ENCODE results near the gene KRTAP9-2. TPM values are rescaled to one million over a fixed set of nuclear protein-coding genes. Genes with fewer than 3 reads are reported as not detected.

KRTAP9-2 gene
- polyA plus RNA-seq, 1 donor (not counting 4 experiments of a cell fraction or from before 2014, with no cell fraction given), result not detected

- no peaks in the 10 kb centered on the region for H4K20me1 ChIP-seq (ENCODE audit: control insufficient read depth, extremely low read depth, insufficient read depth, low read length)
- dilution Hi-C loops (cut with MboI; ENCODE audit: extremely low pct_ligation_motif_present, low sequenced_read_pairs), result no loop called here
- H3K79me2 ChIP-seq (ENCODE audit: control insufficient read depth, insufficient read depth, low read length), result no peaks in the 10 kb centered on the region
- no peaks in the 10 kb centered on the region for H3K27me3 ChIP-seq (ENCODE audit: control insufficient read depth, extremely low read depth, insufficient read depth, low read length)
- no peak for FAIRE-seq
- H3K9me1 ChIP-seq (ENCODE audit: control insufficient read depth, extremely low read depth, insufficient read depth, low read length), result no peaks in the 10 kb centered on the region
- no peak overlapping the region for H3K4me2 ChIP-seq (ENCODE audit: control insufficient read depth, extremely low read depth, insufficient read depth, low read depth, low read length)
- H3K27ac ChIP-seq (ENCODE audit: control insufficient read depth, insufficient read depth, low read length), result no peak overlapping the region
- H3K4me3 ChIP-seq (ENCODE audit: control insufficient read depth in 2 of 3, extremely low read depth in 1 of 3, insufficient read depth in 2 of 3, low read depth in 1 of 3, low read length in 3 of 3), result no peak overlapping the region
- no peaks in the 10 kb centered on the region for H3K36me3 ChIP-seq (ENCODE audit: control insufficient read depth in 2 of 2, extremely low read depth in 1 of 2, insufficient read depth in 2 of 2, low read length in 2 of 2)
- DNase-seq (ENCODE audit: low read depth, low spot score), result no peak
- TF ChIP-seq EZH2 (IDR thresholded peaks at IDR 0.05; ENCODE audit: low read length) (no peak), CTCF (optimal IDR thresholded peaks at IDR 0.05 in 1 of 3, IDR thresholded peaks at IDR 0.05 in 1 of 3, conservative IDR thresholded peaks at IDR 0.05 in 1 of 3; ENCODE audit: extremely low read depth in 1 of 3, insufficient read depth in 2 of 3, low read length in 3 of 3) (no peak)
- H2AFZ ChIP-seq (ENCODE audit: control insufficient read depth, low read length), result no peak overlapping the region
- H3K9ac ChIP-seq (ENCODE audit: control insufficient read depth, extremely low read depth, insufficient read depth, low read length), result no peak overlapping the region
- H3K4me1 ChIP-seq (ENCODE audit: control insufficient read depth, extremely low read depth, insufficient read depth, low read length), result no peaks in the 10 kb centered on the region
- no peaks in the 10 kb centered on the region for H3K9me3 ChIP-seq (ENCODE audit: control insufficient read depth, low read depth, low read length)
Observed at GRCh38 chr17:41199421-41200078, 26.9 kb upstream of the KRTAP9-2 start.

- dilution Hi-C loops (cut with MboI; ENCODE audit: extremely low pct_ligation_motif_present, low sequenced_read_pairs), result no loop called here
- no peaks in the 10 kb centered on the region for H3K36me3 ChIP-seq (ENCODE audit: control insufficient read depth in 2 of 2, extremely low read depth in 1 of 2, insufficient read depth in 2 of 2, low read length in 2 of 2)
- H4K20me1 ChIP-seq (ENCODE audit: control insufficient read depth, extremely low read depth, insufficient read depth, low read length), result no peaks in the 10 kb centered on the region
- H3K4me1 ChIP-seq (ENCODE audit: control insufficient read depth, extremely low read depth, insufficient read depth, low read length), result no peaks in the 10 kb centered on the region
- TF ChIP-seq EZH2 (IDR thresholded peaks at IDR 0.05; ENCODE audit: low read length) (no peak), CTCF (optimal IDR thresholded peaks at IDR 0.05 in 1 of 3, IDR thresholded peaks at IDR 0.05 in 1 of 3, conservative IDR thresholded peaks at IDR 0.05 in 1 of 3; ENCODE audit: extremely low read depth in 1 of 3, insufficient read depth in 2 of 3, low read length in 3 of 3) (no peak)
- no peak overlapping the region for H3K4me2 ChIP-seq (ENCODE audit: control insufficient read depth, extremely low read depth, insufficient read depth, low read depth, low read length)
- H3K9ac ChIP-seq (ENCODE audit: control insufficient read depth, extremely low read depth, insufficient read depth, low read length), result no peak overlapping the region
- DNase-seq (ENCODE audit: low read depth, low spot score), result peak; percentile 5
- no peak overlapping the region for H3K4me3 ChIP-seq (ENCODE audit: control insufficient read depth in 2 of 3, extremely low read depth in 1 of 3, insufficient read depth in 2 of 3, low read depth in 1 of 3, low read length in 3 of 3)
- no peaks in the 10 kb centered on the region for H3K27me3 ChIP-seq (ENCODE audit: control insufficient read depth, extremely low read depth, insufficient read depth, low read length)
- H3K9me3 ChIP-seq (ENCODE audit: control insufficient read depth, low read depth, low read length), result no peaks in the 10 kb centered on the region
- no peaks in the 10 kb centered on the region for H3K79me2 ChIP-seq (ENCODE audit: control insufficient read depth, insufficient read depth, low read length)
- H3K27ac ChIP-seq (ENCODE audit: control insufficient read depth, insufficient read depth, low read length), result no peak overlapping the region
- FAIRE-seq, result peak; percentile 52
- no peak overlapping the region for H2AFZ ChIP-seq (ENCODE audit: control insufficient read depth, low read length)
- no peaks in the 10 kb centered on the region for H3K9me1 ChIP-seq (ENCODE audit: control insufficient read depth, extremely low read depth, insufficient read depth, low read length)
Observed at GRCh38 chr17:41211845-41212466, 14.5 kb upstream of the KRTAP9-2 start.

All from keratinocyte (primary cell).